22Rv1 (cell line): ENCODE results near the gene APOBEC3G.

Experiments used
- ZFX ChIP-seq: fragments of 450-650 bp; IDR thresholded peaks from 2 replicates; pipeline ENCODE4 v1.6.1; 2017; ENCODE audit warnings: antibody characterized with exemption, borderline replicate concordance
- TF ChIP-seq, protein P1 (sequence below): fragments of 450-650 bp; IDR thresholded peaks from 2 replicates; pipeline ENCODE4 v1.5.1; 2017; ENCODE audit warnings: mild to moderate bottlenecking

DNA sequence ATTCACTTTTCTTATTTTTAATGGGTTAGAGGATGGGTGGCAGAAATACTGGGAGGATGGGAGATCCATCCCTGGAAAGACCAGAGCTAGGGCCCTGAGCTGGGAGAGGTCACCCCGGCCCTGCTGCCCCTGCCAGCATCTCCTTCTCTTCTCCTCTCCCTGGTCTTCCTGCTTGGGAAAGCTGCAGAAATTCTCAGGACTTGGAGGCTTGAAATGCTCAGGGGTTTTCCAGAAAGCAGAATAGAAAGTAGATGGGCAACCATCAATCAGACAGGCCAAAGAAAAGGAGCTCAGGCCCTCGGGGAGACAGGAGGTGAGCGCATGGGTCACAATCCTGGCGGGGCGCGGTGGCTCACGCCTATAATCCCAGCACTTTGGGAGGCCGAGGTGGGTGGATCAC is 21.5 kb downstream of the APOBEC3G start:
- TF ChIP-seq, protein P1, sequence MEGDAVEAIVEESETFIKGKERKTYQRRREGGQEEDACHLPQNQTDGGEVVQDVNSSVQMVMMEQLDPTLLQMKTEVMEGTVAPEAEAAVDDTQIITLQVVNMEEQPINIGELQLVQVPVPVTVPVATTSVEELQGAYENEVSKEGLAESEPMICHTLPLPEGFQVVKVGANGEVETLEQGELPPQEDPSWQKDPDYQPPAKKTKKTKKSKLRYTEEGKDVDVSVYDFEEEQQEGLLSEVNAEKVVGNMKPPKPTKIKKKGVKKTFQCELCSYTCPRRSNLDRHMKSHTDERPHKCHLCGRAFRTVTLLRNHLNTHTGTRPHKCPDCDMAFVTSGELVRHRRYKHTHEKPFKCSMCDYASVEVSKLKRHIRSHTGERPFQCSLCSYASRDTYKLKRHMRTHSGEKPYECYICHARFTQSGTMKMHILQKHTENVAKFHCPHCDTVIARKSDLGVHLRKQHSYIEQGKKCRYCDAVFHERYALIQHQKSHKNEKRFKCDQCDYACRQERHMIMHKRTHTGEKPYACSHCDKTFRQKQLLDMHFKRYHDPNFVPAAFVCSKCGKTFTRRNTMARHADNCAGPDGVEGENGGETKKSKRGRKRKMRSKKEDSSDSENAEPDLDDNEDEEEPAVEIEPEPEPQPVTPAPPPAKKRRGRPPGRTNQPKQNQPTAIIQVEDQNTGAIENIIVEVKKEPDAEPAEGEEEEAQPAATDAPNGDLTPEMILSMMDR, result no peak
- no peak for TF ChIP-seq ZFX
